GM12801 (cell line): ENCODE results near the gene SHOC2.

Source experiments
- CTCF ChIP-seq: IDR thresholded peaks from one replicate; pipeline ENCODE4 v1.5.1; 2011; ENCODE audit warnings: control low read depth; ENCODE audit not compliant: insufficient read length; ENCODE audit errors: extremely low read depth

Gene SHOC2

GRCh38 chr10:110903280-110904278, 15.8 kb upstream of the SHOC2 start:
- TF ChIP-seq CTCF = no peak

- no peak for TF ChIP-seq CTCF
These were observed 9.3 kb upstream of the SHOC2 start for GRCh38 chr10:110910138-110910537.

- TF ChIP-seq CTCF = no peak
These were observed 7.0 kb upstream of the SHOC2 start for GRCh38 chr10:110912374-110912773.

- TF ChIP-seq CTCF = no peak
These were observed 5.0 kb upstream of the SHOC2 start for GRCh38 chr10:110914431-110914830.

GRCh38 chr10:110915035-110915434, 4.4 kb upstream of the SHOC2 start:
- no peak for TF ChIP-seq CTCF

- no peak for TF ChIP-seq CTCF
These were observed 2.7 kb upstream of the SHOC2 start for GRCh38 chr10:110916554-110917346.

- no peak for TF ChIP-seq CTCF
These were observed 1.1 kb upstream of the SHOC2 start for GRCh38 chr10:110918269-110918642.
